ENCODE data around the gene IFT57.
A peak's percentile ranks its signal among the peaks of the same experiment; 100 is the strongest.
"Not testable (repeated sequence)": the region's sequence is repeated elsewhere in the genome, so short reads cannot be mapped to it uniquely, and the experiment has no call there.

The IFT57 gene, protein sequence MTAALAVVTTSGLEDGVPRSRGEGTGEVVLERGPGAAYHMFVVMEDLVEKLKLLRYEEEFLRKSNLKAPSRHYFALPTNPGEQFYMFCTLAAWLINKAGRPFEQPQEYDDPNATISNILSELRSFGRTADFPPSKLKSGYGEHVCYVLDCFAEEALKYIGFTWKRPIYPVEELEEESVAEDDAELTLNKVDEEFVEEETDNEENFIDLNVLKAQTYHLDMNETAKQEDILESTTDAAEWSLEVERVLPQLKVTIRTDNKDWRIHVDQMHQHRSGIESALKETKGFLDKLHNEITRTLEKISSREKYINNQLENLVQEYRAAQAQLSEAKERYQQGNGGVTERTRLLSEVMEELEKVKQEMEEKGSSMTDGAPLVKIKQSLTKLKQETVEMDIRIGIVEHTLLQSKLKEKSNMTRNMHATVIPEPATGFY

DNA sequence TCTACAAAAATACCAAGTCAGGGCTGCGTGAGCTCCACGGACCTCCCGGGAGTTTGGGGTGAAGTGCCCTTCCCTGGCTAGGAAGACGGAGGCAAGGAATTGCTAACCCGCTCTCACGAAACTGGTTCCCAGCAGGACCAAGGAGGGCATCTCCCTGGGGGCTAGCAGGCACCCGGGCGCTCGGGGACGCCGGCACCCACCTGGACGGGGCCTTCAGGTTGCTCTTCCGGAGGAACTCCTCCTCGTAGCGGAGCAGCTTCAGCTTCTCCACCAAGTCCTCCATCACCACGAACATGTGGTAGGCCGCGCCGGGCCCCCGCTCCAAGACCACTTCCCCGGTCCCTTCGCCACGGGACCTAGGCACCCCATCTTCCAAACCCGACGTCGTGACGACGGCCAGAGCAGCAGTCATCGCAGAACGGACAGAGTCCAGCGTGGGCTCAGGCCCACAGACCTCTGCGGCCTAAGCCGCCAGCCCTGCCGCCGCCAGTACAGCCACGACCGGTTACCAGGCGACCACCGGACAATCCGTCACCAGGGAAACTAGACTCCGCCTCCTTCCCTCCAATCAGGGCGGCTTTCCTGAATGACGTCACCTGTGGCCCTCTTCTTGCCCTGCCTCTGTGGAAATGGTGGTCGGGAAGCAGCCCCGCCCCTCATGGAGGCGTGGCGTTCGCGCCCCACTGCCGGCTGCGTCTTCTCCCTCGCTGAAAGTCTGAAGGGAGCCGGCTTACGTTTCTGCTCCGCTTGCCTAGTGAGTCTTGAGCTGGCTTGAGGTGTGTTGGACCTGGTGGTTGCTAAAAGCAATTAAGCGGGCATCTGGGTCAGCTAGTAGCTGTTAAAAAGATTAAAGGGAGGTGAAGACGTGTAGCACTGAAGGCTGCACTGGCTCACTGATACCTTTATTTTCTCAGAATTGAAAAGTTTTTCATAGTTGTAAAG, at the start of gene IFT57:
IFT57 (minus strand) TSS at position 514 of the 942 bp plus-strand sequence; CDS start at position 412, 102 bp downstream.
- Mint-ChIP-seq H3K27me3 (no peaks in the 10 kb centered on the region), H3K4me3 (peak within 1 kb of the TSS; percentile 99), H3K27ac (peak within 1 kb of the TSS; percentile 99), H3K36me3 (ENCODE audit: low read depth) (peaks cover 2% of the 10 kb centered on the region), H3K9me3 (no peaks in the 10 kb centered on the region), H3K4me1 (peaks cover 48% of the 10 kb centered on the region)
- ATAC-seq (peak; percentile 95), DNase-seq (peak; percentile 94)

DNA sequence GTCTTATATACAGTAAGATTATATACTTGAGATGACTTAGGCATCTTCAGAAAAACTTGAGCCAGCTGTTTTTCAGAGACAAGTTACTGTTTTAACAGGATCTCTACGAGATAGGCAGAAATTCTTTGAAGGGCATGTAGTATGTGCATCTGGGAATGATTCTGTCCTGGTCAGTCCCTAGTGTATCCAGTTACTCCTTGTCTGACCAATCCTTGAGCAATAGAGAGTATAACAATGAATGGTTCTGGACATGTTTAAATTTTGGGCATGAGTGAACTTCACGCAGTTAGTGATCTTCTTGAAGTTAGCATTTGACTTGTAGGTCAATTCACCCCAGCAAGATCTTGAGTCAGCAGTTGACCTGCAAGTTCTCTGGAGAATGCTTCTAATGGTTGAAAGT, 49.4 kb upstream of the IFT57 start:
- no peaks in the 10 kb centered on the region for H3K27me3 Mint-ChIP-seq
- H3K36me3 Mint-ChIP-seq (ENCODE audit: low read depth), result peaks cover 1% of the 10 kb centered on the region
- DNase-seq (no peak), ATAC-seq (no peak)
- H3K9me3 Mint-ChIP-seq, result peaks cover 17% of the 10 kb centered on the region
- no peak overlapping the region for H3K4me3 Mint-ChIP-seq
- H3K4me1 Mint-ChIP-seq, result no peaks in the 10 kb centered on the region
- H3K27ac Mint-ChIP-seq, result no peak overlapping the region

DNA sequence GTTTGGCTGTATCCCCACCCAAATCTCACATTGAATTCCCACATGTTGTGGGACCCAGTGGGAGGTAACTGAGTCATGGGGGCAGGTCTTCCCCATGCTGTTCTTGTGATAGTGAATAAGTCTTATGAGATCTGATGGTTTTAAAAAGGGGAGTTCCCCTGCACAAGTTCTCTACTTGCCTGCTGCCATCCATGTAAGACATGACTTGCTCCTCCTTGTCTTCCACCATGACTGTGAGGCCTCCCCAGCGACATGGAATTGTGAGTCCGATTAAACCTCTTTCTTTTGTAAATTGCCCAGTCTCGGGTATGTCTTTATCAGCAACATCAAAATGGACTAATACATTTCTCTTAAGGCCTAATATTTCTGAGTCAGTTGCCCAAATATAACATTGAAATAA, 46.0 kb upstream of the IFT57 start:
- not testable (repeated sequence) for H3K27me3 Mint-ChIP-seq; H3K36me3 Mint-ChIP-seq (ENCODE audit: low read depth); ATAC-seq; H3K27ac Mint-ChIP-seq; H3K4me3 Mint-ChIP-seq; DNase-seq
- peaks cover 22% of the 10 kb centered on the region for H3K9me3 Mint-ChIP-seq
- H3K4me1 Mint-ChIP-seq, result peaks cover 11% of the 10 kb centered on the region

DNA sequence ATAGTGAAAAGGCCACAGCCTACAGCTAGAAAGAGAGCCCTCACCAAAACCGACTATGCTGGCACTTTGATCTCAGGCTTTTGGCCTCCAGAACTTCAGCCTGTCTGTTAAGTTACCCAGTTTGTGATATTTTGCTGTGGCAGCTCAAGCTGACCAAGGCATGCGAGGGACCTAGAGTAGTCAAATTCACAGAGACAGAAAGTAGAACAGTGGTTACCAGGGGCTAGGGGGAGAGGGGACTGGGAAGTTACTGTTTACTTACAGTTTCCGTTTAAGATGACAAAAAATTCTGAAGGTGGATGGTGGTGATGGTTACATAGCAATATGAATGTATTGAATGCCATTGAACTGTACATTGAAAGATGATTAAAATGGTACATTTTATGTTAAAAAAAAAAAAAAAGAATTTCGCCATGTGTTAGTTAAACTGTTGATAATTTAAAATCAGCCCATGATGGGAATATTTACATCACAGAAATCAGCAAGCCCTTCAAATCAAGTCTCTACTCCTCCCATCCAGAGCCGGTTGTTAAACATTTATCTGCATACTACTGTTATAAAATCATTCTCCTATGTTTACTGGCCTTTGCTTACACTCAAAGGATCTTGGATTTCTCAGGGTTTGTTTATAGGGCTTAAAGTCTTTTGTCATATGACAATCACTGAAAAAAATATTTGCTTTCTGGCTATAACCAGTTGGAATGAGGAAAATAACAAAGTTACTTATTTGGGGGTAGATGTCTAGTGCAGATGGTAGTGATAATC, 42.5 kb upstream of the IFT57 start:
- peak; percentile 65 for ATAC-seq
- Mint-ChIP-seq H3K9me3 (peaks cover 22% of the 10 kb centered on the region), H3K4me1 (peaks cover 11% of the 10 kb centered on the region)
- H3K36me3 Mint-ChIP-seq (ENCODE audit: low read depth); DNase-seq; H3K27ac Mint-ChIP-seq; H3K27me3 Mint-ChIP-seq; H3K4me3 Mint-ChIP-seq: not testable (repeated sequence)

DNA sequence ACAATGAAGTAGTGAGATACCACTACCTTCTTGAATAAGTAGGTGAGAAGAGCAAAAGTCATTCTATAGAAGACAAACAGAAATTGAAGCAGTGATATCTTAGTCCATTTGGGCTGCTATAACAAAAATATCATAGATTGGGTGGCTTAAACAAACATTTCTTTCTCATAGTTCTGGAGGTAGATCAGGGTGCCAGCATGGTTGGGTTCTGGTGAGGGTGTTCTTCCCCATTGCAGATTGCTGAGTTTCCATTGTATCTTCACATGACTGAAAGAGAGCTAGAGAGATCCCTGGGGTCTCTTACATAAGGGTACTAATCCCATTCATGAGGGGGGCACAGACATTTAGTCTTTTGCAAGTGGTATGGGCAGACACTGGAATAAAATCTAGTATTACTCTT, 32.9 kb upstream of the IFT57 start:
- Mint-ChIP-seq H3K4me3 (no peak overlapping the region), H3K27me3 (no peaks in the 10 kb centered on the region), H3K36me3 (ENCODE audit: low read depth) (no peaks in the 10 kb centered on the region), H3K27ac (no peak overlapping the region), H3K9me3 (no peaks in the 10 kb centered on the region), H3K4me1 (no peaks in the 10 kb centered on the region)
- ATAC-seq (no peak), DNase-seq (no peak)

DNA sequence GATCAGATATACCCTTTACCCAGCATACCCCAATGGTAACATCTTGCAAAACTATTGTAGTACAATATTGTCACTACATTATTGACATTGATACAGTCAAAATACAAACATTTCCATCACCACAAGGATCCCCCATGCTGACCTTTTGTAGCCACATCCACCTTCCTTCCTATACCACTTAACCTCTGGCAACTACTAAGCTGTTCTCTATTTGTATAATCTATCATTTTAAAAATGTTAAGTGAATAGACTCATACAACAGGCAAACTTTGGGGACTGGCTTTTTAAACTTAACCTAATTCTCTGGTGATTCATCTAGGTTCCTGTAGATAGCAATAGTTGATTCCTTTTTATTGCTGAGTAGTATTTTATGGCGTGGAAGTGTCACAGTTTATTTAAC, 29.6 kb upstream of the IFT57 start:
- no peak for ATAC-seq
- DNase-seq, result no peak
- no peaks in the 10 kb centered on the region for H3K9me3 Mint-ChIP-seq
- H3K27ac Mint-ChIP-seq, result no peak overlapping the region
- H3K27me3 Mint-ChIP-seq, result no peaks in the 10 kb centered on the region
- no peak overlapping the region for H3K4me3 Mint-ChIP-seq
- H3K4me1 Mint-ChIP-seq, result peaks cover 7% of the 10 kb centered on the region
- no peaks in the 10 kb centered on the region for H3K36me3 Mint-ChIP-seq (ENCODE audit: low read depth)

DNA sequence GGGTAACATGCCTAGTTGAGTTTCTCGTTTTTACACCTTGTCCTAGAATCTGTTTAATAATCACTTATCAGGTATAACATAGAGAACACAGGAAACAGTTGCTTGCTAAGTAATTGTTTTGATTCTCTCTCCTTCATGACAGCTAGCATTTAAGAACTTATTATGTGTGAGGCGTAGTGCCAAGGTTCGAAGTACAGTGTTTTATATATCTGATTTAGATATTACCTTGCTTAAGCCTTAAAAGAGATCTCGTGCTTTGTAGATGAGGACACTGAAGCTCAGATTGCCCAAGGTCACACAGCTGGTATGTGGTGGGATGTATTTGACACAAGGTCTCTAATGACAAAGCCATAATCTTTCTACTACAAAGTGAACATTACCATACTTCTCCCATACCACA, 29.0 kb upstream of the IFT57 start:
- H3K27me3 Mint-ChIP-seq, result no peaks in the 10 kb centered on the region
- peaks cover 12% of the 10 kb centered on the region for H3K4me1 Mint-ChIP-seq
- H3K36me3 Mint-ChIP-seq (ENCODE audit: low read depth), result no peaks in the 10 kb centered on the region
- H3K4me3 Mint-ChIP-seq, result no peak overlapping the region
- no peaks in the 10 kb centered on the region for H3K9me3 Mint-ChIP-seq
- DNase-seq, result no peak
- no peak for ATAC-seq
- no peak overlapping the region for H3K27ac Mint-ChIP-seq

DNA sequence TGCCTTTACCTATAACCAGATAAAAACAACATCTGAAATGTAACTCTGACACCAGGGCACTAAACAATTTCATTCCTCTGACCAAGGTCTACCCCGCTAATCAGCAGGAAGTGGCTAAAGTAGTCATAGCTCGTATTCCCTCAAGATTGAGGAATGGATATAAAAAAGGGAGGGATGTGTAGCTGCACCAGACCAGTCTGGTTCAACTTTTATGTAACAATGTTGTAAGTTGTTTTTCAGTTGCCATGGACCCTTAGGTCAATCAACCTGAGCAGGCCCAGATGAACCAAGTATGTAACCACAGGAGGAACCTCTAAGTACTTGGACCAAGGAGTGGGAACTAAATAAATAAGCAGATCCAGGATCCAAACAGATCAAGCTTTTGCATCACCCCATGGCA, 28.4 kb upstream of the IFT57 start:
- no peak for ATAC-seq
- H3K27ac Mint-ChIP-seq, result no peak overlapping the region
- no peaks in the 10 kb centered on the region for H3K27me3 Mint-ChIP-seq
- no peak overlapping the region for H3K4me3 Mint-ChIP-seq
- H3K36me3 Mint-ChIP-seq (ENCODE audit: low read depth), result no peaks in the 10 kb centered on the region
- H3K4me1 Mint-ChIP-seq, result peaks cover 13% of the 10 kb centered on the region
- peaks cover 1% of the 10 kb centered on the region for H3K9me3 Mint-ChIP-seq
- DNase-seq, result no peak

DNA sequence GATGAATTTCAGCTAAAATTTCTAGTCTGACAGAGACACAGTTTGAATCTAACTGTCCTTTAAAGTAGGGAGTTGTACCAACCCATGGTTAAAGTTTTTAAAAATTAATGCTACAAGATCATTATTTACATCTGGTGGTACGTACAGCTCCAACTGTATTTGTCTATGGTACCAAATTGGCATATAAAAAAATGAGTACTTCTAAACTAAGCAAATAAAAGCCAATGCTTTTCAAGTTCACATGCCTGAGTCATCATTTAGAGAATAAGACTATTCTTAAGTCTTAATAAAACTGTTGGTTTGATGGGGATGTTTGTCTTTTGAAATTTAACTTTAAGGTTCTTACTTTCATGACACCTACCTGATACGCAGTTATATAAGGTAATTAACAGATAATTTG, 21.0 kb upstream of the IFT57 start:
- H3K4me1 Mint-ChIP-seq, result peaks cover 13% of the 10 kb centered on the region
- H3K36me3 Mint-ChIP-seq (ENCODE audit: low read depth), result no peaks in the 10 kb centered on the region
- no peak overlapping the region for H3K4me3 Mint-ChIP-seq

DNA sequence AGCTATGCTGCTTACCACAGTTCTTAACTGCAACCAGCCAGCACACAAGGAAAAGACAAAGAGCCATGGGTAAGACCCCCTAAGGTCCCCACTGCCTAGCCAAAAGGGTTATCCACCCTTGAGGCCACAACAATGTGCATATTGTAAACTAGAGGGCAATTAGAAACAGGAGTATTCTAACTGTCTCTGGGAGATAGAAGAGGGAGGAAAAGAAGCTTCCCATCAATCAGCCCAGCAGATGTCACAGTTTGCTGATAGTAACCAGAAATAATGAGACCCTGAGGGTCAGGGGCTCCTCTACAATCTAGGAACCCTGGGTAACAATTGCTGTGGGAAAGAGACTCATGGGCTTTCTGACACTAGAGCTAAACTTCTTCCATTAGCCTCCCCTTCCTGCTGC, 20.6 kb upstream of the IFT57 start:
- no peak overlapping the region for H3K27ac Mint-ChIP-seq
- ATAC-seq (no peak), DNase-seq (no peak)
- H3K27me3 Mint-ChIP-seq, result no peaks in the 10 kb centered on the region
- peaks cover 16% of the 10 kb centered on the region for H3K9me3 Mint-ChIP-seq
- H3K4me1 Mint-ChIP-seq, result peaks cover 13% of the 10 kb centered on the region
- no peaks in the 10 kb centered on the region for H3K36me3 Mint-ChIP-seq (ENCODE audit: low read depth)
- no peak overlapping the region for H3K4me3 Mint-ChIP-seq

More for the DNA sequence above, 21.0 kb upstream of the IFT57 start:
- peaks cover 16% of the 10 kb centered on the region for H3K9me3 Mint-ChIP-seq
- H3K27ac Mint-ChIP-seq, result no peak overlapping the region
- no peaks in the 10 kb centered on the region for H3K27me3 Mint-ChIP-seq
- DNase-seq, result no peak
- no peak for ATAC-seq

DNA sequence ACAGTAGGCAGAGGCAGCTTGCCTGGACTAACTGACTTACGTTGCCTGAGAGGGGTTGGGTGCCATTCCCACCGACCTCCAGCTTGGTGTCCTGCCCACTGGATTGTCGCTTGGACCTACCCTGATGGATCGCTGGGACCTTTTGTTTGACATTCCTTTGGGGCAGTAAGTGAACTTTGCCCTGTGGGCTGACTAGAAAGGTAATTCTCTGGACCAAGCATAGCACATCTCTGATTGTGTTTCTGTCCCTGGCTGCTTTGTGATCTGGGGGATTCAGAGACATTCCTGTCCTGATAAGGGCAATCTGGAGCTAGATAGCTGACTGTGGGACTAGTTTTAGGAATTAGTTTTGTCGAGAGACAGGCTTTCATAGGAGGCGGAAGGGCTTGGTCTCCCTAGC, 19.5 kb upstream of the IFT57 start:
- no peak for ATAC-seq
- Mint-ChIP-seq H3K27me3 (no peaks in the 10 kb centered on the region), H3K27ac (no peak overlapping the region), H3K9me3 (peaks cover 16% of the 10 kb centered on the region), H3K36me3 (ENCODE audit: low read depth) (no peaks in the 10 kb centered on the region), H3K4me3 (no peak overlapping the region), H3K4me1 (peaks cover 5% of the 10 kb centered on the region)
- DNase-seq, result no peak

DNA sequence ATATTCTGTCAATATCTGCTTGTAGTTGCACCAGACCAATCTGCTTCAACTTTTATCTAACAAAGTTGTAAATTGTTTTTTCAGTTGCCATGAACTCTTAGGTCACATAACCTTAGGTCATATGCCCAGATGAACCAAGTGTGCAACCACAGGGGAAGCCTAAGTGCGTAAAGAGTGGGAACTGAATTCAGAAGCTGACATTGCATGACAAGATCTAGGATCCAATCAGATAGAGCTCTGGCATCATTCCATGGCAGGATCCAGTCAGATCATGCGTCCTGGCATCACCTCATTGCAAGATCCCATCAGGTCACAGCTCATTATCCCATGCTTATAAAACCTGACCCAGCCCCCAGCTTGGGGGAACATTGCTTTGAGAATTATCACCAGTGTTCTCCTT, 18.9 kb upstream of the IFT57 start:
- no peak for ATAC-seq
- no peak overlapping the region for H3K27ac Mint-ChIP-seq

DNA sequence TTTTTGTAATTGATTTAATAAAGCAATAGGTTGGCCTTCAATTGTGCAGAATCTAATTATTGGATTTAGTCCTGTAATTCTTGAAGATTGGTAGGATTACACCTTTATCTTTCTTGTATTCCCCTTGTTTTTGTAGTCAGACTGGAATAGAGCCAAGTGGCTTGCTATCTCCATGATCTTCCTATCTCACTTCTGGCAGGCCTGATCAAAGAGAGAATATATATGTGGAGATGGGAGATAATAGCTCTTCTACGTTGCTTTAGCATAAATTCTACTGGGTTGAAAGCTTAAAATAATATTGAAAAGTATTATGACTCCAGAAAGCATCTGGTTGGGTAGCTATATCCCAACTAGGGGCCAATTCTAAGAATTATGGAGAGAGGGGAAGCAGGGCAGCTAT, 16.9 kb upstream of the IFT57 start:
- Mint-ChIP-seq H3K9me3 (peaks cover 8% of the 10 kb centered on the region), H3K4me1 (no peaks in the 10 kb centered on the region), H3K27me3 (no peaks in the 10 kb centered on the region), H3K27ac (no peak overlapping the region), H3K4me3 (no peak overlapping the region), H3K36me3 (ENCODE audit: low read depth) (no peaks in the 10 kb centered on the region)
- ATAC-seq (no peak), DNase-seq (no peak)

More for the DNA sequence above, 18.9 kb upstream of the IFT57 start:
- no peak for DNase-seq
- Mint-ChIP-seq H3K4me1 (no peaks in the 10 kb centered on the region), H3K9me3 (peaks cover 16% of the 10 kb centered on the region), H3K36me3 (ENCODE audit: low read depth) (no peaks in the 10 kb centered on the region), H3K27me3 (no peaks in the 10 kb centered on the region), H3K4me3 (no peak overlapping the region)

DNA sequence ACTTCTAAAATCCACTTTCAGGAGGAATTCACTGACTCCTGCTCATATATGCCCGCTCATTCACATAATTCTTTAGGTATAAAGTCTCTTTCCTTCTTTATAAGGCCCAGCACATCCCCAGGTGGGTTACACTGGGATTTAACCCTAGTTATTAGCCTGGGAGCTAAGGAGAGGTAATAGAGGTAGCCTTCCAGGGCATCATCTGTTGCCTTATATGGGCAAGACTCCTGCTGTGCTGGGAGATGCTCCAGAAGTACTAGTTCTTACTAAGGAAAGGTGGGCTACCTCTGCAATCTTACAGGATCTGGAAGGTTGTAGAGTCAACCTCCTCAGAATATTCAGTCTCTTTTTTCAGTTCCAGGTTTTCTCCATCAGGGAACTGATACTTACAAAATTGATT, 13.1 kb upstream of the IFT57 start:
- DNase-seq (no peak), ATAC-seq (no peak)
- Mint-ChIP-seq H3K4me1 (no peaks in the 10 kb centered on the region), H3K4me3 (no peak overlapping the region), H3K36me3 (ENCODE audit: low read depth) (no peaks in the 10 kb centered on the region), H3K27me3 (no peaks in the 10 kb centered on the region), H3K27ac (no peak overlapping the region), H3K9me3 (no peaks in the 10 kb centered on the region)
